Prostate gland (tissue), 2 donors: ENCODE results near the gene CORO1C.

Experiments
- POLR2A ChIP-seq: fragments of 450-650 bp; IDR thresholded peaks from one replicate; pipeline ENCODE4 v1.6.1; 2016; ENCODE audit warnings: antibody characterized with exemption, mild to moderate bottlenecking
- POLR2AphosphoS5 ChIP-seq: sonication (generic); formaldehyde crosslinking; IDR thresholded peaks from one replicate; pipeline ENCODE4 v1.6.1; 2017; ENCODE audit warnings: antibody characterized with exemption
- TF ChIP-seq, protein P1 (sequence below), 4 experiments: fragments of 200-600 bp in 2 of 4; fragments of 450-650 bp in 2 of 4; sonication (generic) in 2 of 4; IDR thresholded peaks; 1 replicate in 3 of 4; 2 replicates in 1 of 4; pipeline ENCODE4 v1.5.1; 2016 to 2019; ENCODE audit warnings: antibody characterized with exemption in 4 of 4, mild to moderate bottlenecking in 2 of 4, moderate library complexity in 2 of 4

DNA sequence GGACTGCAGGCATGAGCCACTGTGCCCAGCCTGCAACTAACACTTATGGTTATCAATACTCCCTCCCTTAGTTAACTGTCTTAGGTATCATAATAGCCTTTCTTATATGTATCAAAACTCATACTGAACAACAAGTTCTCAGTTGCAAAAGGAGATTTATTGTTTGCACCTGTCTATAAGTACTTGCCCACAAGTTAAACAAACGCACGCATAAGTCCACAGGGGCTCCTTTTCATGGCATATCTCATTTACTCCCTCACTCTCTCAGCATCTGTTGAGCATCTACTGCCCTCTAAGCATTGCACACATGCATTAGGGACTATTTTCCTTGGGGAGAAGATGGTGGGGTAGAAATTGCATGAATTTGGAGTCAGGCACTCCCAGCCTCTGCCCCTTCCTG, 46.7 kb upstream of the CORO1C start:
- no peak for TF ChIP-seq POLR2A
- TF ChIP-seq, protein P1, sequence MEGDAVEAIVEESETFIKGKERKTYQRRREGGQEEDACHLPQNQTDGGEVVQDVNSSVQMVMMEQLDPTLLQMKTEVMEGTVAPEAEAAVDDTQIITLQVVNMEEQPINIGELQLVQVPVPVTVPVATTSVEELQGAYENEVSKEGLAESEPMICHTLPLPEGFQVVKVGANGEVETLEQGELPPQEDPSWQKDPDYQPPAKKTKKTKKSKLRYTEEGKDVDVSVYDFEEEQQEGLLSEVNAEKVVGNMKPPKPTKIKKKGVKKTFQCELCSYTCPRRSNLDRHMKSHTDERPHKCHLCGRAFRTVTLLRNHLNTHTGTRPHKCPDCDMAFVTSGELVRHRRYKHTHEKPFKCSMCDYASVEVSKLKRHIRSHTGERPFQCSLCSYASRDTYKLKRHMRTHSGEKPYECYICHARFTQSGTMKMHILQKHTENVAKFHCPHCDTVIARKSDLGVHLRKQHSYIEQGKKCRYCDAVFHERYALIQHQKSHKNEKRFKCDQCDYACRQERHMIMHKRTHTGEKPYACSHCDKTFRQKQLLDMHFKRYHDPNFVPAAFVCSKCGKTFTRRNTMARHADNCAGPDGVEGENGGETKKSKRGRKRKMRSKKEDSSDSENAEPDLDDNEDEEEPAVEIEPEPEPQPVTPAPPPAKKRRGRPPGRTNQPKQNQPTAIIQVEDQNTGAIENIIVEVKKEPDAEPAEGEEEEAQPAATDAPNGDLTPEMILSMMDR (IDR thresholded peaks at IDR 0.05), result no peak
- TF ChIP-seq POLR2AphosphoS5, result no peak
